CD14-positive monocyte (primary cell): ENCODE measurements around the gene HEATR1. TPM values are rescaled to one million over a fixed set of nuclear protein-coding genes. Genes with fewer than 3 reads are reported as not detected.

ENCODE experiments used
- DNase-seq, 3 donors: peaks; one replicate each; pipeline ENCODE4 v3.0.0-alpha.2; 2011 to 2022
- H2AFZ ChIP-seq: 2 replicates; pipeline ENCODE4 v1.6.0; 2012; ENCODE audit warnings: mild to moderate bottlenecking, low read depth, low read length, inconsistent platforms; ENCODE audit not compliant: insufficient read depth, poor library complexity, severe bottlenecking
- H3K27ac ChIP-seq, 2 donors: 1 replicate in 1 of 2; 2 replicates in 1 of 2; pipeline ENCODE4 v1.5.1; 2012 to 2013; ENCODE audit warnings: low read length in 2 of 2, control low read depth in 1 of 2, inconsistent platforms in 1 of 2, low read depth in 1 of 2, mild to moderate bottlenecking in 1 of 2
- H3K27me3 ChIP-seq, 2 donors: one replicate each; pipeline versions ENCODE4 v1.6.0 to v1.6.1; 2011 to 2013; ENCODE audit warnings: low read length in 2 of 2; ENCODE audit not compliant: control insufficient read depth in 2 of 2, insufficient read depth in 2 of 2
- H3K36me3 ChIP-seq, 2 donors: replicated peaks in 1 of 2; 1 replicate in 1 of 2; 2 replicates in 1 of 2; pipeline versions ENCODE4 v1.5.1 to v1.6.1; 2012 to 2013; ENCODE audit warnings: low read length in 2 of 2, control low read depth in 1 of 2, inconsistent platforms in 1 of 2, mild to moderate bottlenecking in 1 of 2; ENCODE audit not compliant: insufficient read depth in 2 of 2, control insufficient read depth in 1 of 2
- H3K4me1 ChIP-seq, 2 donors: 1 replicate in 1 of 2; 2 replicates in 1 of 2; pipeline versions ENCODE4 v1.5.1 to v1.6.1; 2012 to 2013; ENCODE audit warnings: low read length in 2 of 2, control low read depth in 1 of 2, inconsistent platforms in 1 of 2, mild to moderate bottlenecking in 1 of 2, moderate library complexity in 1 of 2; ENCODE audit not compliant: insufficient read depth in 2 of 2, control insufficient read depth in 1 of 2
- H3K4me2 ChIP-seq: replicated peaks from 2 replicates; pipeline ENCODE3; 2012; ENCODE audit warnings: low read length, moderate library complexity, mild to moderate bottlenecking; ENCODE audit not compliant: poor library complexity, severe bottlenecking; ENCODE audit errors: extremely low read depth
- H3K4me3 ChIP-seq, 3 experiments: fragments of 200-600 bp in 1 of 3; sonication (generic) in 1 of 3; replicated peaks in 1 of 3; 1 replicate in 2 of 3; 2 replicates in 1 of 3; pipeline ENCODE4 v1.5.1; 2011 to 2013; ENCODE audit warnings: low read length in 3 of 3, mild to moderate bottlenecking in 3 of 3, control low read depth in 2 of 3, low read depth in 2 of 3, inconsistent platforms in 1 of 3, moderate library complexity in 1 of 3
- H3K79me2 ChIP-seq: 2 replicates; pipeline ENCODE4 v1.6.0; 2012; ENCODE audit warnings: mild to moderate bottlenecking, control low read depth, inconsistent platforms, low read length, moderate library complexity; ENCODE audit not compliant: insufficient read depth
- H3K9ac ChIP-seq: 2 replicates; pipeline ENCODE4 v1.6.0; 2017; ENCODE audit warnings: low read length, mild to moderate bottlenecking; ENCODE audit not compliant: insufficient read depth, poor library complexity, severe bottlenecking
- H3K9me3 ChIP-seq, 2 donors: replicated peaks in 1 of 2; 1 replicate in 1 of 2; 2 replicates in 1 of 2; pipeline versions ENCODE4 v1.5.1 to v1.6.1; 2012 to 2013; ENCODE audit warnings: low read length in 2 of 2, control low read depth in 1 of 2; ENCODE audit not compliant: control insufficient read depth in 1 of 2, insufficient read depth in 1 of 2
- H4K20me1 ChIP-seq: 2 replicates; pipeline ENCODE4 v1.6.0; 2012; ENCODE audit warnings: mild to moderate bottlenecking, low read length, control low read depth, moderate library complexity; ENCODE audit not compliant: insufficient read depth
- H3K27ac Mint-ChIP-seq, 7 donors: one replicate each; pipeline ENCODE4 v1.8.0; 2020; ENCODE audit warnings: mild to moderate bottlenecking in 7 of 7, mixed read lengths in 7 of 7, moderate library complexity in 6 of 7, inconsistent platforms in 2 of 7
- H3K27me3 Mint-ChIP-seq, 3 donors: one replicate each; pipeline ENCODE4 v1.8.0; 2021 to 2022; ENCODE audit warnings: low read depth in 3 of 3, mild to moderate bottlenecking in 3 of 3, mixed read lengths in 3 of 3, moderate library complexity in 3 of 3, inconsistent platforms in 1 of 3
- H3K36me3 Mint-ChIP-seq, 2 donors: one replicate each; pipeline ENCODE4 v1.8.0; 2020; ENCODE audit warnings: mixed read lengths in 2 of 2, inconsistent platforms in 1 of 2, mild to moderate bottlenecking in 1 of 2
- H3K4me1 Mint-ChIP-seq: one replicate; pipeline ENCODE4 v1.8.0; 2020; ENCODE audit warnings: mild to moderate bottlenecking, mixed read lengths
- H3K4me3 Mint-ChIP-seq, 2 donors: one replicate each; pipeline ENCODE4 v1.8.0; 2020; ENCODE audit warnings: mild to moderate bottlenecking in 2 of 2, mixed read lengths in 2 of 2, moderate library complexity in 1 of 2
- H3K9me3 Mint-ChIP-seq, 7 donors: one replicate each; pipeline ENCODE4 v1.8.0; 2020 to 2022; ENCODE audit warnings: mixed read lengths in 7 of 7, mild to moderate bottlenecking in 6 of 7, moderate library complexity in 6 of 7, inconsistent platforms in 2 of 7
- CTCF ChIP-seq: fragments of 200-600 bp; IDR thresholded peaks from one replicate; pipeline ENCODE4 v1.8.0; 2022; ENCODE audit warnings: antibody characterized with exemption, mild to moderate bottlenecking
- WGBS: methylation state at CpG from one replicate; pipeline ENCODE4 v1.1.5; 2013; ENCODE audit warnings: missing lambda C conversion rate; ENCODE audit not compliant: insufficient coverage; 5-methylcytosine and 5-hydroxymethylcytosine counted together
- intact Hi-C, 2 donors: fragments of 100-400 bp; cut with micrococcal nuclease; formaldehyde crosslinking; loops; one replicate each; pipeline versions ENCODE4 v1.15.0 to v1.15.1; 2023
- polyA plus RNA-seq, 3 donors: library from polyadenylated mRNA; depleted of rRNA in 1 of 3; unstranded in 2 of 3; stranded (reverse) in 1 of 3; fragments of 300-500 nt in 2 of 3; fragments of >200 nt in 1 of 3; fragmentation: Illumina TruSeq in 2 of 3; gene quantifications; 1 replicate in 2 of 3; 2 replicates in 1 of 3; pipeline ENCODE4 v1.2.3, GENCODE V29; 2012 to 2021

The HEATR1 gene
- polyA plus RNA-seq, 3 donors: 2.8 to 4.2 (median 3.7) TPM

GRCh38 chr1:236604905-236605806, 840 bp upstream of the HEATR1 start:
- Mint-ChIP-seq H3K9me3 (no peaks in the 10 kb centered on the region), H3K4me3 (peak overlapping the region; percentile 94 to 96), H3K27me3 (peaks cover 3 to 13% (median 7%) of the 10 kb centered on the region in 3 donors), H3K4me1 (peaks cover 20% of the 10 kb centered on the region), H3K27ac (peak overlapping the region; percentile 84 to 93 (median 88)), H3K36me3 (peaks cover 17 to 24% of the 10 kb centered on the region in 2 donors)
- Histone ChIP-seq H2AFZ (peak overlapping the region; percentile 97), H3K27me3 (peaks cover 0 to 9% of the 10 kb centered on the region in 2 donors), H4K20me1 (no peaks in the 10 kb centered on the region), H3K79me2 (peaks cover 23% of the 10 kb centered on the region), H3K9me3 (no peaks in the 10 kb centered on the region), H3K4me2 (peak overlapping the region; percentile 77), H3K4me3 (peak overlapping the region; percentile 86 to 90 (median 88)), H3K27ac (peak overlapping the region; percentile 25 to 76), H3K9ac (peak overlapping the region; percentile 67), H3K4me1 (peaks cover 11 to 16% of the 10 kb centered on the region in 2 donors), H3K36me3 (peaks cover 8 to 24% of the 10 kb centered on the region in 2 donors)
- no peak for TF ChIP-seq CTCF
- no peak for DNase-seq
- intact Hi-C loops: no loop called here
- 83% methylated on average over 22 of the region's 34 CpGs for WGBS

- Histone ChIP-seq H3K4me2 (no peak overlapping the region), H3K79me2 (peaks cover 23% of the 10 kb centered on the region), H3K4me1 (peaks cover 11 to 16% of the 10 kb centered on the region in 2 donors), H3K9me3 (no peaks in the 10 kb centered on the region), H4K20me1 (no peaks in the 10 kb centered on the region), H2AFZ (no peak overlapping the region), H3K9ac (no peak overlapping the region), H3K36me3 (peaks cover 32 to 52% of the 10 kb centered on the region in 2 donors), H3K4me3 (no peak overlapping the region), H3K27ac (no peak overlapping the region), H3K27me3 (no peaks in the 10 kb centered on the region)
- intact Hi-C loops: no loop called here
- H3K27ac Mint-ChIP-seq: no peak overlapping the region
- no peak for TF ChIP-seq CTCF
- no peak for DNase-seq
- H3K9me3 Mint-ChIP-seq: no peaks in the 10 kb centered on the region
- H3K4me3 Mint-ChIP-seq: no peak overlapping the region
- peaks cover 0 to 4% (median 0%) of the 10 kb centered on the region in 3 donors for H3K27me3 Mint-ChIP-seq
- H3K36me3 Mint-ChIP-seq: peaks cover 38 to 49% of the 10 kb centered on the region in 2 donors
- peaks cover 20% of the 10 kb centered on the region for H3K4me1 Mint-ChIP-seq
Observed at GRCh38 chr1:236602171-236602570, 2.1 kb downstream of the HEATR1 start.
